Osteocyte (in vitro differentiated cells): ENCODE results near the gene ENPP7. TPM values are rescaled to one million over a fixed set of nuclear protein-coding genes. Genes with fewer than 3 reads are reported as not detected.
A peak's percentile ranks its signal among the peaks of the same experiment; 100 is the strongest.

Experiments
- DNase-seq: peaks from one replicate; pipeline ENCODE4 v3.0.0; 2021; ENCODE audit warnings: mixed read lengths; ENCODE audit not compliant: unreplicated experiment; ENCODE audit errors: extremely low spot score
- H3K27ac Mint-ChIP-seq: one replicate; pipeline ENCODE4 v1.8.0; 2021; ENCODE audit warnings: mild to moderate bottlenecking, mixed read lengths; ENCODE audit not compliant: unreplicated experiment
- H3K27me3 Mint-ChIP-seq: one replicate; pipeline ENCODE4 v1.8.0; 2021; ENCODE audit warnings: mixed read lengths; ENCODE audit not compliant: unreplicated experiment
- H3K36me3 Mint-ChIP-seq: one replicate; pipeline ENCODE4 v1.8.0; 2021; ENCODE audit warnings: mixed read lengths; ENCODE audit not compliant: unreplicated experiment
- H3K4me1 Mint-ChIP-seq: one replicate; pipeline ENCODE4 v1.8.0; 2021; ENCODE audit warnings: mixed read lengths; ENCODE audit not compliant: unreplicated experiment
- H3K4me3 Mint-ChIP-seq: one replicate; pipeline ENCODE4 v1.8.0; 2021; ENCODE audit warnings: mild to moderate bottlenecking, moderate library complexity, mixed read lengths; ENCODE audit not compliant: unreplicated experiment
- H3K9me3 Mint-ChIP-seq: one replicate; pipeline ENCODE4 v1.8.0; 2021; ENCODE audit warnings: mixed read lengths; ENCODE audit not compliant: unreplicated experiment
- total RNA-seq: library from RNA; stranded (reverse); gene quantifications from 2 replicates; pipeline ENCODE4 v1.2.1, GENCODE V29; 2021
- TF ChIP-seq, protein P1 (sequence below): fragments of 200-600 bp; sonication (generic); IDR thresholded peaks from 2 replicates; pipeline ENCODE4 v1.5.0; 2021; ENCODE audit warnings: antibody characterized with exemption, mild to moderate bottlenecking, moderate library complexity

Gene ENPP7
- total RNA-seq, 1 donor from 2014 or later: not detected

DNA sequence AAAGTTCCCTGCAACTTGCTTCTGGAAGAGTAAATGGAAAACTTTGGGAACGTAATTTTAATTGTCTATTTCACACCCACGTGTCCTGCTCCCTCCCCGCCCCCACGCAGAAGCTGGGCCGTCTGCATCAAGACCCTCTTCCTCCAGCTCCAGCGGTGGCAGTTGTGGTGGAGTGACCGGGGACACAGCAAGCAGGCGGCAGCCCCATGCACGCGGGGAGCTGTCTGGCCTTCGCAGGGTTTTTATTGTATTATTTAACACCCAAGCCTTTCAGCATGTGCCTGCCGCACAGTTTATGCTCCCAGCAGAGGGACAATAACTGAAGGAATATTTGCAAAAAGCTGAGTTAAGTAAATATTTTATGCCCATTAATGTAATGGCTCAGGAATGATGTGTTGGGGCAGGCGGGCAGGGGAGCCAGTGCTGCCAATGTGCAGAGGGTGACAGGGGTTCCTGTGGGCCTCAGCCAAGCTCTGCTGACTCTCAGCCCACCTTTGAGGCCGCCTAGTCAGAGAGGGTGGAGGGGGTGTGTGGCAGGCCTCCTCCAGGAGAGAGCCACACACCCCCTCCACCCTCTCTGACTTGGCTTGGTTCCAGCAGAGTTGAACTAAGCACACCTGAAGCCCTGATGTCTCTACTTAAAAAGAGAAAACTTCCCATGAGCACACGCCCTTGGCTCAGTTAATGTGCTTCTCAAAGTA, 32.4 kb upstream of the ENPP7 start:
- H3K27ac Mint-ChIP-seq: no peak overlapping the region
- peaks cover 23% of the 10 kb centered on the region for H3K4me1 Mint-ChIP-seq
- peaks cover 3% of the 10 kb centered on the region for H3K27me3 Mint-ChIP-seq
- H3K36me3 Mint-ChIP-seq: no peaks in the 10 kb centered on the region
- H3K9me3 Mint-ChIP-seq: no peaks in the 10 kb centered on the region
- H3K4me3 Mint-ChIP-seq: no peak overlapping the region
- TF ChIP-seq, protein P1, sequence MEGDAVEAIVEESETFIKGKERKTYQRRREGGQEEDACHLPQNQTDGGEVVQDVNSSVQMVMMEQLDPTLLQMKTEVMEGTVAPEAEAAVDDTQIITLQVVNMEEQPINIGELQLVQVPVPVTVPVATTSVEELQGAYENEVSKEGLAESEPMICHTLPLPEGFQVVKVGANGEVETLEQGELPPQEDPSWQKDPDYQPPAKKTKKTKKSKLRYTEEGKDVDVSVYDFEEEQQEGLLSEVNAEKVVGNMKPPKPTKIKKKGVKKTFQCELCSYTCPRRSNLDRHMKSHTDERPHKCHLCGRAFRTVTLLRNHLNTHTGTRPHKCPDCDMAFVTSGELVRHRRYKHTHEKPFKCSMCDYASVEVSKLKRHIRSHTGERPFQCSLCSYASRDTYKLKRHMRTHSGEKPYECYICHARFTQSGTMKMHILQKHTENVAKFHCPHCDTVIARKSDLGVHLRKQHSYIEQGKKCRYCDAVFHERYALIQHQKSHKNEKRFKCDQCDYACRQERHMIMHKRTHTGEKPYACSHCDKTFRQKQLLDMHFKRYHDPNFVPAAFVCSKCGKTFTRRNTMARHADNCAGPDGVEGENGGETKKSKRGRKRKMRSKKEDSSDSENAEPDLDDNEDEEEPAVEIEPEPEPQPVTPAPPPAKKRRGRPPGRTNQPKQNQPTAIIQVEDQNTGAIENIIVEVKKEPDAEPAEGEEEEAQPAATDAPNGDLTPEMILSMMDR: no peak
- DNase-seq: no peak

DNA sequence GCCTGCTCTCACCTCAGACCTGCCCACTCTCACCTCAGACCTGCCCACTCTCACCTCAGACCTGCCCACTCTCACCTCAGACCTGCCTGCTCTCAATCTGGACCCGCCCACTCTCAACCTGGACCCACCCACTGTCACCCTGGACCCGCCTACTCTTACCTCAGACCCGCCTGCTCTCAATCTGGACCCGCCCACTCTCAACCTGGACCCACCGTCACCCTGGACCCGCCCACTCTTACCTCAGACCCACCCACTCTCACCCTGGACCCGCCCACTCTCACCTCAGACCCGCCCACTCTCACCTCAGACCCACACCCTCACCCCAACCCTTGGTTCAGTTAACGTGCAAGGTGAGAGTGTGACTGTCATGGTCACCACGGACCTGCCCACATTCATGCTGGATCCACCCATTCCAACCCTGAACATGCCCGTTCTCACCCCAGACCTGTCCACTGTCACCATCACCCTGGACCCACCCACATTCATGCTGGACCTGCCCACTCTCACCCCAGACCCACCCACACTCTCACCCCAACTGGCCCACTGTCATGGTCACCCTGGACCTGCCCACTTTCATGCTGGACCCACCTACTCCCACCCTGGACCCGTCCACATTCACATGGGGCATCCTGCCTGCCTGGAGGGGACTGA, 31.2 kb upstream of the ENPP7 start:
- Mint-ChIP-seq H3K9me3 (no peaks in the 10 kb centered on the region), H3K36me3 (no peaks in the 10 kb centered on the region), H3K4me1 (peaks cover 23% of the 10 kb centered on the region), H3K27me3 (peaks cover 9% of the 10 kb centered on the region), H3K27ac (no peak overlapping the region), H3K4me3 (no peak overlapping the region)
- TF ChIP-seq, protein P1: no peak
- no peak for DNase-seq

DNA sequence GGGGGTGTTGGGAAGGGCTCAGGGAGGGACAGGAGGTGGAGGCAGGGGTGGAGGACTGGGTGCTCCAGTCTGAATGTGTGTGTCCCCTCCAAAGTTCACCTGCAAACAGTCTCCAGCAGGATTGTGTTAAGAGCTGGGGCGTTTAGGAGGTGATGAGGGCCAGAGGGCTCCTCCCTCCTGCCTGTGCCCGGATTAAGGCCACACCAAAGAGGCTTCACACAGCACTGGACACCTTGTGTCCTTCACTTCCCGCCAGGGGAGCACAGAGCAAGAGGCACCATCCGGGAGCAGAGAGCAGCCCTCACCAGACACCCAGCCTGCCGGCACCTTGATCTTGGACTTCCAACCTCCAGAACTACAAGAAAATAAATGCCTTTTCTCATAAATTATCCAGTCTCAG, 30.2 kb upstream of the ENPP7 start:
- TF ChIP-seq, protein P1: no peak
- Mint-ChIP-seq H3K4me3 (no peak overlapping the region), H3K9me3 (no peaks in the 10 kb centered on the region), H3K36me3 (no peaks in the 10 kb centered on the region), H3K4me1 (peaks cover 19% of the 10 kb centered on the region), H3K27ac (no peak overlapping the region), H3K27me3 (peaks cover 11% of the 10 kb centered on the region)
- no peak for DNase-seq

DNA sequence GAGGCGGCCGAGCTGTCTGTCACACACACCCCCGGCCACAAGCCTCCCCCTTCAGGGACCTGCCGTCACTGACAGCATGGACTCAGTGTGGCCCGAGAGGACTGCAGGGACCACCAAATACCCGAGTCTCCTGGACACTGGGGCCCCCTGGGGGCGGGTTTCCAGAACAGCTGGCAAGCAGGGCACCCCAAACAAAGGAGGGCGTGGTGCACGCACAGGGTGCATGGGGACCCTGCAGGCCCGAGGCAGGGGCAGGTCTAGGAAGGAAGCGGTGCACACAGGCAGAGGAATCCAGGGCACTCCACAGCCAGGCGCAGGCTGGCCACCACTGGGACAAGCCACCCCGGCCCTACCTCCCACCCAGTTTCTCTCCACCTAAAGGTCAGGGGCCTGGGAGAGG, 28.7 kb upstream of the ENPP7 start:
- no peaks in the 10 kb centered on the region for H3K9me3 Mint-ChIP-seq
- H3K4me1 Mint-ChIP-seq: peaks cover 5% of the 10 kb centered on the region
- H3K36me3 Mint-ChIP-seq: no peaks in the 10 kb centered on the region
- peaks cover 11% of the 10 kb centered on the region for H3K27me3 Mint-ChIP-seq
- no peak overlapping the region for H3K27ac Mint-ChIP-seq
- H3K4me3 Mint-ChIP-seq: no peak overlapping the region
- TF ChIP-seq, protein P1: peak; percentile 19
- DNase-seq: no peak

DNA sequence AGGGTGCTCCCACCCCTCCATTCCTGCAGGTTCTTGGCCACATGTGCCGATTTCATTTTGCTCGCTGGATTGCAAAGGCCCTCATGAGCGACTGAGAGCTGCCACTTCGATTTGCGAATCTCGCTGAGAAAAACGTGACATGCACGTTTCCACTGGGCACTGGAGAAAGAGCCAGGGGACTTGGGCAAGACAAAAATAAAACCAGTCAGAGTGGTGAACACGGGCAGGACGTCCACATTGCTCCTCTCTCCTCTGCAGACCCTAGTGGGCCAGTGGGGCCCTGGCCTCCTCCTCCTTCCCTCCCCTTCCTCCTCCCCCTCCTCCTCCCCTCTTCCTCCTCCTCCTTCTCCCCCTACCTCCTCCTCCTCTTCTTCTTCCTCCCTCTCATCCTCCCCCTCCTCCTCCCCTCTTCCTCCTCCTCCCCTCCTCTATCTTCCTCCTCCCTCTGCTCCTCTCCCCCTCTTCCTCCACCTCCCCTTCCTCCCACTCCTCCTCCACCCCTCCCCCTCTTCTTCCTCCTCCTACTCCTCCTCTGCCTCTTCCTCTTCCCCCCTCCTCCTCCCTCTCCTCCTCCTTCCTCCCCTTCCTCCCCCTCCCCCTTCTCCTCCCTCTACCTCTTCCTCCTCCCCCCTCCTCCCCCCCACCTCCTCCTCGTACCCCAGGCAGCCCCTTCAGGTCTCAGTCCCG, 28.1 kb upstream of the ENPP7 start:
- no peak overlapping the region for H3K27ac Mint-ChIP-seq
- no peaks in the 10 kb centered on the region for H3K4me1 Mint-ChIP-seq
- H3K4me3 Mint-ChIP-seq: no peak overlapping the region
- TF ChIP-seq, protein P1: no peak
- H3K9me3 Mint-ChIP-seq: no peaks in the 10 kb centered on the region
- no peaks in the 10 kb centered on the region for H3K36me3 Mint-ChIP-seq
- peaks cover 11% of the 10 kb centered on the region for H3K27me3 Mint-ChIP-seq
- no peak for DNase-seq
